ENCODE data around the gene ZBTB12.

GRCh38 chr6:31877125-31877650, 24.7 kb downstream of the ZBTB12 start:
- TF ChIP-seq CTCF (tag by site-specific recombination; IDR thresholded peaks at IDR 0.05), result no peak
- no peak for TF ChIP-seq ZFP41 (tag by site-specific recombination; IDR thresholded peaks at IDR 0.05; ENCODE audit: borderline replicate concordance)
- TF ChIP-seq ATF2 (tag by site-specific recombination; IDR thresholded peaks at IDR 0.05; ENCODE audit: low read depth), result no peak
- TF ChIP-seq, protein P1, sequence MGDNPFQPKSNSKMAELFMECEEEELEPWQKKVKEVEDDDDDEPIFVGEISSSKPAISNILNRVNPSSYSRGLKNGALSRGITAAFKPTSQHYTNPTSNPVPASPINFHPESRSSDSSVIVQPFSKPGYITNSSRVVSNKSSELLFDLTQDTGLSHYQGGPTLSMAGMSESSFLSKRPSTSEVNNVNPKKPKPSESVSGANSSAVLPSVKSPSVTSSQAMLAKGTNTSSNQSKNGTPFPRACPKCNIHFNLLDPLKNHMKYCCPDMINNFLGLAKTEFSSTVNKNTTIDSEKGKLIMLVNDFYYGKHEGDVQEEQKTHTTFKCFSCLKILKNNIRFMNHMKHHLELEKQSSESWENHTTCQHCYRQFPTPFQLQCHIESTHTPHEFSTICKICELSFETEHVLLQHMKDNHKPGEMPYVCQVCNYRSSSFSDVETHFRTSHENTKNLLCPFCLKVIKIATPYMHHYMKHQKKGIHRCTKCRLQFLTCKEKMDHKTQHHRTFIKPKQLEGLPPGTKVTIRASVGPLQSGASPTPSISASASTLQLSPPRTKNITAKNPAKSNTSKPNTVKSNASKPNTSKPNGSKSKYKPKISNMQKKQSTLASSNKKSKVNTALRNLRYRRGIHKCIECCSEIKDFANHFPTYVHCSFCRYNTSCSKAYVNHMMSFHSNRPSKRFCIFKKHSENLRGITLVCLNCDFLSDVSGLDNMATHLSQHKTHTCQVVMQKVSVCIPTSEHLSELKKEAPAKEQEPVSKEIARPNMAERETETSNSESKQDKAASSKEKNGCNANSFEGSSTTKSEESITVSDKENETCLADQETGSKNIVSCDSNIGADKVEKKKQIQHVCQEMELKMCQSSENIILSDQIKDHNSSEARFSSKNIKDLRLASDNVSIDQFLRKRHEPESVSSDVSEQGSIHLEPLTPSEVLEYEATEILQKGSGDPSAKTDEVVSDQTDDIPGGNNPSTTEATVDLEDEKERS (tag by site-specific recombination; IDR thresholded peaks at IDR 0.05), result no peak
- TF ChIP-seq ZNF157 (tag by site-specific recombination; IDR thresholded peaks at IDR 0.05), result no peak
- TF ChIP-seq TCF7L2 (IDR thresholded peaks at IDR 0.05; ENCODE audit: borderline replicate concordance, low read depth, low read length), result no peak
- TF ChIP-seq TRIM28 (IDR thresholded peaks at IDR 0.05; ENCODE audit: borderline replicate concordance, low read length), result no peak
- TF ChIP-seq, protein P2, sequence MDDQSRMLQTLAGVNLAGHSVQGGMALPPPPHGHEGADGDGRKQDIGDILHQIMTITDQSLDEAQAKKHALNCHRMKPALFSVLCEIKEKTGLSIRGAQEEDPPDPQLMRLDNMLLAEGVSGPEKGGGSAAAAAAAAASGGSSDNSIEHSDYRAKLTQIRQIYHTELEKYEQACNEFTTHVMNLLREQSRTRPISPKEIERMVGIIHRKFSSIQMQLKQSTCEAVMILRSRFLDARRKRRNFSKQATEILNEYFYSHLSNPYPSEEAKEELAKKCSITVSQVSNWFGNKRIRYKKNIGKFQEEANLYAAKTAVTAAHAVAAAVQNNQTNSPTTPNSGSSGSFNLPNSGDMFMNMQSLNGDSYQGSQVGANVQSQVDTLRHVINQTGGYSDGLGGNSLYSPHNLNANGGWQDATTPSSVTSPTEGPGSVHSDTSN (CRISPR knock-in tag; IDR thresholded peaks at IDR 0.05), result no peak
- no peak for TF ChIP-seq REPIN1 (tag by site-specific recombination; IDR thresholded peaks at IDR 0.05; ENCODE audit: low read depth)
- TF ChIP-seq PRDM1 (tag by site-specific recombination; IDR thresholded peaks at IDR 0.05), result no peak
- no peak for TF ChIP-seq KLF9 (tag by site-specific recombination; IDR thresholded peaks at IDR 0.05; ENCODE audit: low read depth)
- TF ChIP-seq ZBTB7A (tag by site-specific recombination; IDR thresholded peaks at IDR 0.05; ENCODE audit: low read depth), result no peak
- no peak for TF ChIP-seq BCL11B (tag by site-specific recombination; IDR thresholded peaks at IDR 0.05; ENCODE audit: low read depth)
